GM19463 (cell line): ENCODE measurements around the gene ERBB2.
A peak's percentile ranks its signal among the peaks of the same experiment; 100 is the strongest.
"Not testable (repeated sequence)": the region's sequence is repeated elsewhere in the genome, so short reads cannot be mapped to it uniquely, and the experiment has no call there.

Experiments
- ATAC-seq: cut with Tn5 transposase; IDR thresholded peaks from one replicate; pipeline ENCODE4 v1.9.1; 2021; ENCODE audit warnings: mild to moderate bottlenecking, moderate library complexity; ENCODE audit not compliant: unreplicated experiment

The ERBB2 gene

GRCh38 chr17:39677542-39678339 lies 22.1 kb upstream of the ERBB2 start:
- no peak for ATAC-seq

- no peak for ATAC-seq
Measured at GRCh38 chr17:39678340-39679116, 21.3 kb upstream of the ERBB2 start.

GRCh38 chr17:39679521-39680192 lies 20.2 kb upstream of the ERBB2 start:
- ATAC-seq = no peak

- ATAC-seq = no peak
Measured at GRCh38 chr17:39683295-39683939, 16.4 kb upstream of the ERBB2 start.

GRCh38 chr17:39684369-39685192 lies 15.3 kb upstream of the ERBB2 start:
- ATAC-seq = no peak

- ATAC-seq = no peak
Measured at GRCh38 chr17:39687101-39687545, 12.7 kb upstream of the ERBB2 start.

- ATAC-seq = peak; percentile 89
Measured at GRCh38 chr17:39687546-39688474, 12.1 kb upstream of the ERBB2 start, which contains the start of gene PGAP3. Gene PGAP3 (minus strand): TSS chr17:39688057. CDS start chr17:39688014, 43 bp downstream.

- no peak for ATAC-seq
Measured at GRCh38 chr17:39688475-39688835, 11.4 kb upstream of the ERBB2 start.

- ATAC-seq = no peak
Measured at GRCh38 chr17:39688945-39689344, 10.9 kb upstream of the ERBB2 start.

GRCh38 chr17:39694593-39694992 lies 5.3 kb upstream of the ERBB2 start:
- ATAC-seq = no peak

GRCh38 chr17:39695089-39695474 lies 4.8 kb upstream of the ERBB2 start:
- no peak for ATAC-seq

GRCh38 chr17:39696731-39697130 lies 3.1 kb upstream of the ERBB2 start:
- no peak for ATAC-seq

GRCh38 chr17:39697961-39698360 lies 1.9 kb upstream of the ERBB2 start:
- ATAC-seq = no peak

GRCh38 chr17:39699157-39699817 lies 577 bp upstream of the ERBB2 start:
- ATAC-seq = not testable (repeated sequence)

- no peak for ATAC-seq
Measured at GRCh38 chr17:39700148-39700987, 504 bp downstream of the ERBB2 start.

GRCh38 chr17:39701012-39701783 lies 1.3 kb downstream of the ERBB2 start:
- ATAC-seq = no peak
